B cell (primary cell): ENCODE measurements around the gene FHIP1A. TPM values are rescaled to one million over a fixed set of nuclear protein-coding genes. Genes with fewer than 3 reads are reported as not detected.

ENCODE experiments used
- ATAC-seq: fragments of 200-7000 bp; cut with Tn5 transposase; one replicate; pipeline ENCODE4 v1.10.0; 2021; ENCODE audit warnings: low read depth, mild to moderate bottlenecking, moderate number of reproducible peaks, moderate library complexity
- CTCF ChIA-PET: fragments of 350-600 bp; sonication (Branson Sonifier 250); formaldehyde crosslinking; loops from one replicate; lab custom pipeline; 2021; ENCODE audit warnings: antibody characterized with exemption, inconsistent platforms; lab: Charles Lee
- POLR2A ChIA-PET: fragments of 350-600 bp; sonication (Branson Sonifier 250); formaldehyde crosslinking; loops from one replicate; lab custom pipeline; 2021; ENCODE audit warnings: antibody characterized with exemption; lab: Charles Lee
- DNase-seq: peaks from one replicate; pipeline ENCODE4 v3.0.0; 2013
- H2AFZ ChIP-seq: 2 replicates; pipeline ENCODE4 v1.6.1; 2012; ENCODE audit warnings: mild to moderate bottlenecking, low read depth, low read length; ENCODE audit not compliant: insufficient read depth, poor library complexity, severe bottlenecking
- H3K27ac ChIP-seq, 2 donors: 1 replicate in 1 of 2; 2 replicates in 1 of 2; pipeline ENCODE4 v1.5.1; 2012 to 2013; ENCODE audit warnings: low read length in 2 of 2, mild to moderate bottlenecking in 2 of 2, moderate library complexity in 1 of 2
- H3K27me3 ChIP-seq, 4 experiments: fragments of 200-600 bp in 1 of 4; sonication (generic) in 1 of 4; replicated peaks in 1 of 4; 1 replicate in 2 of 4; 2 replicates in 2 of 4; pipeline versions ENCODE4 v1.6.1 to v1.7.0; 2013 to 2016; ENCODE audit warnings: low read length in 3 of 4, mild to moderate bottlenecking in 2 of 4, mixed read lengths in 1 of 4, moderate library complexity in 1 of 4; ENCODE audit not compliant: insufficient read depth in 4 of 4, control insufficient read depth in 3 of 4; ENCODE audit errors: control extremely low read depth in 1 of 4
- H3K36me3 ChIP-seq, 2 experiments: replicated peaks in 1 of 2; 1 replicate in 1 of 2; 2 replicates in 1 of 2; pipeline versions ENCODE4 v1.6.1 to v1.7.1; 2013; ENCODE audit warnings: low read length in 1 of 2; ENCODE audit not compliant: insufficient read depth in 2 of 2, control insufficient read depth in 1 of 2; ENCODE audit errors: control extremely low read depth in 1 of 2, extremely low read depth in 1 of 2
- H3K4me1 ChIP-seq, 2 donors: fragments of 200-600 bp in 1 of 2; sonication (generic) in 1 of 2; 1 replicate in 1 of 2; 2 replicates in 1 of 2; pipeline versions ENCODE4 v1.5.1 to v1.6.1; 2013 to 2017; ENCODE audit warnings: low read length in 2 of 2; ENCODE audit not compliant: control insufficient read depth in 2 of 2, insufficient read depth in 2 of 2
- H3K4me2 ChIP-seq: replicated peaks from 2 replicates; pipeline ENCODE3; 2012; ENCODE audit warnings: mild to moderate bottlenecking, low read depth, low read length; ENCODE audit not compliant: poor library complexity, severe bottlenecking
- H3K4me3 ChIP-seq, 5 experiments: fragments of 200-600 bp in 1 of 5; sonication (generic) in 1 of 5; 1 replicate in 3 of 5; 2 replicates in 2 of 5; pipeline versions ENCODE4 v1.5.1 to v1.7.0; 2011 to 2016; ENCODE audit warnings: low read length in 4 of 5, mild to moderate bottlenecking in 4 of 5, low read depth in 2 of 5, control low read depth in 1 of 5, moderate library complexity in 1 of 5; ENCODE audit not compliant: insufficient read depth in 1 of 5; ENCODE audit errors: control extremely low read depth in 1 of 5, extremely low read depth in 1 of 5
- H3K79me2 ChIP-seq: fragments of 200-600 bp; sonication (generic); one replicate; pipeline ENCODE4 v1.6.0; 2016; ENCODE audit warnings: low read length; ENCODE audit not compliant: control insufficient read depth, insufficient read depth
- H3K9ac ChIP-seq: fragments of 200-600 bp; sonication (generic); 2 replicates; pipeline ENCODE4 v1.6.1; 2017; ENCODE audit warnings: mild to moderate bottlenecking, low read length, moderate library complexity
- H3K9me3 ChIP-seq, 3 donors: one replicate each; pipeline versions ENCODE4 v1.6.1 to v1.7.1; 2013; ENCODE audit warnings: low read length in 2 of 3; ENCODE audit not compliant: control insufficient read depth in 2 of 3, insufficient read depth in 1 of 3; ENCODE audit errors: control extremely low read depth in 1 of 3
- H4K20me1 ChIP-seq: 2 replicates; pipeline ENCODE4 v1.6.0; 2012; ENCODE audit warnings: mild to moderate bottlenecking, low read length; ENCODE audit not compliant: insufficient read depth, control insufficient read depth, poor library complexity, severe bottlenecking
- H3K27ac Mint-ChIP-seq: one replicate; pipeline ENCODE4 v1.8.0; 2021; ENCODE audit warnings: mixed read lengths
- H3K27me3 Mint-ChIP-seq: one replicate; pipeline ENCODE4 v1.8.0; 2021; ENCODE audit warnings: mixed read lengths
- H3K4me1 Mint-ChIP-seq: one replicate; pipeline ENCODE4 v1.8.0; 2021; ENCODE audit warnings: mixed read lengths
- H3K4me3 Mint-ChIP-seq: one replicate; pipeline ENCODE4 v1.8.0; 2021; ENCODE audit warnings: mixed read lengths
- H3K9me3 Mint-ChIP-seq: one replicate; pipeline ENCODE4 v1.8.0; 2022; ENCODE audit warnings: mixed read lengths; ENCODE audit not compliant: insufficient read depth
- EZH2 ChIP-seq: IDR thresholded peaks from 2 replicates; pipeline ENCODE4 v1.6.1; 2012; ENCODE audit warnings: borderline replicate concordance, low read depth, mild to moderate bottlenecking, moderate library complexity, low read length; ENCODE audit not compliant: insufficient read depth, poor library complexity, severe bottlenecking
- WGBS: methylation state at CpG from one replicate; pipeline ENCODE4 v1.1.5; 2013; ENCODE audit warnings: missing lambda C conversion rate; ENCODE audit not compliant: insufficient coverage; 5-methylcytosine and 5-hydroxymethylcytosine counted together
- intact Hi-C: fragments of 100-400 bp; cut with micrococcal nuclease; formaldehyde crosslinking; loops from one replicate; pipeline ENCODE4 v1.10.0; 2022
- polyA plus RNA-seq: library from polyadenylated mRNA; depleted of rRNA; stranded (reverse); fragments of >200 nt; gene quantifications from 2 replicates; pipeline ENCODE4 v1.2.3, GENCODE V29; 2012
- total RNA-seq, 2 donors: library from RNA; stranded (reverse); fragments of 120-200 nt in 1 of 2; gene quantifications; 1 replicate in 1 of 2; 2 replicates in 1 of 2; pipeline versions ENCODE4 v1.2.3 to v1.2.4, GENCODE V29; 2013 to 2022
- TF ChIP-seq, protein P1 (sequence below): fragments of 200-600 bp; IDR thresholded peaks from one replicate; pipeline ENCODE4 v1.8.0; 2022; ENCODE audit warnings: antibody characterized with exemption, mild to moderate bottlenecking

The FHIP1A gene
- total and polyA plus RNA-seq, 2 donors (not counting 1 experiment from before 2014, with no cell fraction given) = 0.03 to 0.76 TPM

DNA sequence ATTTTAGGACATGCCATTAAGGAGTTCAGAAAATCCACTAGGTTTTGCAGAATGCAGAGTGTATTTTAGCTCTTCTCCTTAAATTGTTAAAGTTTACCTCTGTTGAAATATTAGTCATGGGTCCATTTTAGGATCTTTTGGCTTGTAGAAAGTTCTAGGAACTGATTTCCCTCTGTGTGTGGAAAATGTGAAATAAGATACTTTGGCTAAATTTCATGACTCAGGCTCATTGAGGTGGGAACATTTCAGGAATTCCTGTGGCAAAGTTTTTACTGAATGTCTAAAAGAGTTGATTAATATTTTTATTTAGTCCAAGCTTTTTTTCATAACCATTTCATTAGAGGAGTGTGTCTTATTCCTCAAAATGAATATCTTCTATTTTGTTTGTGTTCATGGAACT lies 7.0 kb downstream of the FHIP1A start:
- Mint-ChIP-seq H3K27me3 (peaks cover 26% of the 10 kb centered on the region), H3K4me3 (no peak overlapping the region), H3K4me1 (no peaks in the 10 kb centered on the region), H3K9me3 (no peaks in the 10 kb centered on the region), H3K27ac (no peak overlapping the region)
- intact Hi-C loops = no loop called here
- Histone ChIP-seq H3K9me3 (no peaks in the 10 kb centered on the region), H2AFZ (no peak overlapping the region), H3K9ac (no peak overlapping the region), H3K4me1 (no peaks in the 10 kb centered on the region), H3K79me2 (no peaks in the 10 kb centered on the region), H3K27me3 (no peaks in the 10 kb centered on the region), H3K4me3 (no peak overlapping the region), H4K20me1 (no peaks in the 10 kb centered on the region), H3K4me2 (no peak overlapping the region), H3K36me3 (no peaks in the 10 kb centered on the region), H3K27ac (no peak overlapping the region)
- POLR2A ChIA-PET = no interaction called here
- DNase-seq (no peak), ATAC-seq (no peak)
- CTCF ChIA-PET = no interaction called here
- no peak for TF ChIP-seq EZH2
- TF ChIP-seq, protein P1, sequence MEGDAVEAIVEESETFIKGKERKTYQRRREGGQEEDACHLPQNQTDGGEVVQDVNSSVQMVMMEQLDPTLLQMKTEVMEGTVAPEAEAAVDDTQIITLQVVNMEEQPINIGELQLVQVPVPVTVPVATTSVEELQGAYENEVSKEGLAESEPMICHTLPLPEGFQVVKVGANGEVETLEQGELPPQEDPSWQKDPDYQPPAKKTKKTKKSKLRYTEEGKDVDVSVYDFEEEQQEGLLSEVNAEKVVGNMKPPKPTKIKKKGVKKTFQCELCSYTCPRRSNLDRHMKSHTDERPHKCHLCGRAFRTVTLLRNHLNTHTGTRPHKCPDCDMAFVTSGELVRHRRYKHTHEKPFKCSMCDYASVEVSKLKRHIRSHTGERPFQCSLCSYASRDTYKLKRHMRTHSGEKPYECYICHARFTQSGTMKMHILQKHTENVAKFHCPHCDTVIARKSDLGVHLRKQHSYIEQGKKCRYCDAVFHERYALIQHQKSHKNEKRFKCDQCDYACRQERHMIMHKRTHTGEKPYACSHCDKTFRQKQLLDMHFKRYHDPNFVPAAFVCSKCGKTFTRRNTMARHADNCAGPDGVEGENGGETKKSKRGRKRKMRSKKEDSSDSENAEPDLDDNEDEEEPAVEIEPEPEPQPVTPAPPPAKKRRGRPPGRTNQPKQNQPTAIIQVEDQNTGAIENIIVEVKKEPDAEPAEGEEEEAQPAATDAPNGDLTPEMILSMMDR = no peak

DNA sequence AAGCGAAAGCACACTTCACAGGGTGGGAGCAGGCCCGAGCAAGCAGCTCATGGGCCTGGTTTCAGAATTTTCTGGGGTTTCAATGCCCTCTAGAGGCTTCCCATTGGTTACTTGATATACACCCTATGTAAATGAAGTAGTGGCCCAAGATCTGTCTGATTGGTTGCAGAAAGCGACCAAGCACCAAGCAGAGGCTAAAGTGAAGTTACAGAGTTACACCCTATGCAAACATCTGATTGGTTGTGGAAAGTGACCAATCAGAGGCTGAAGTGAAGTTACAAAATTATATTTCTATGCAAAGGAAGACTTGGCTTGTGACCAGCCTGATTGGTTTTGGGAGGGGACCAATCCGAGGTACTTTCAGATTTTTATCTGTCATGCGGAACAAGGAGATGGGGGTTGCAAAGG lies 8.2 kb downstream of the FHIP1A start:
- no peaks in the 10 kb centered on the region for H3K4me1 Mint-ChIP-seq
- Histone ChIP-seq H3K4me2 (no peak overlapping the region), H3K9ac (no peak overlapping the region), H3K4me1 (no peaks in the 10 kb centered on the region), H3K36me3 (no peaks in the 10 kb centered on the region), H3K27me3 (no peaks in the 10 kb centered on the region), H3K9me3 (no peaks in the 10 kb centered on the region), H3K4me3 (no peak overlapping the region), H2AFZ (no peak overlapping the region), H3K27ac (no peak overlapping the region), H4K20me1 (no peaks in the 10 kb centered on the region), H3K79me2 (no peaks in the 10 kb centered on the region)
- H3K9me3 Mint-ChIP-seq = no peaks in the 10 kb centered on the region
- ATAC-seq (no peak), DNase-seq (no peak)
- H3K27ac Mint-ChIP-seq = no peak overlapping the region
- POLR2A ChIA-PET = no interaction called here
- peaks cover 26% of the 10 kb centered on the region for H3K27me3 Mint-ChIP-seq
- H3K4me3 Mint-ChIP-seq = no peak overlapping the region
- intact Hi-C loops = no loop called here
- 90% methylated on average over 4 of the region's 5 CpGs for WGBS
- TF ChIP-seq, protein P1 = no peak
- TF ChIP-seq EZH2 = no peak
- CTCF ChIA-PET = no interaction called here
